ENCODE data around the gene PKD1L1.
"Not testable (repeated sequence)": the region's sequence is repeated elsewhere in the genome, so short reads cannot be mapped to it uniquely, and the experiment has no call there.

Gene PKD1L1, protein sequence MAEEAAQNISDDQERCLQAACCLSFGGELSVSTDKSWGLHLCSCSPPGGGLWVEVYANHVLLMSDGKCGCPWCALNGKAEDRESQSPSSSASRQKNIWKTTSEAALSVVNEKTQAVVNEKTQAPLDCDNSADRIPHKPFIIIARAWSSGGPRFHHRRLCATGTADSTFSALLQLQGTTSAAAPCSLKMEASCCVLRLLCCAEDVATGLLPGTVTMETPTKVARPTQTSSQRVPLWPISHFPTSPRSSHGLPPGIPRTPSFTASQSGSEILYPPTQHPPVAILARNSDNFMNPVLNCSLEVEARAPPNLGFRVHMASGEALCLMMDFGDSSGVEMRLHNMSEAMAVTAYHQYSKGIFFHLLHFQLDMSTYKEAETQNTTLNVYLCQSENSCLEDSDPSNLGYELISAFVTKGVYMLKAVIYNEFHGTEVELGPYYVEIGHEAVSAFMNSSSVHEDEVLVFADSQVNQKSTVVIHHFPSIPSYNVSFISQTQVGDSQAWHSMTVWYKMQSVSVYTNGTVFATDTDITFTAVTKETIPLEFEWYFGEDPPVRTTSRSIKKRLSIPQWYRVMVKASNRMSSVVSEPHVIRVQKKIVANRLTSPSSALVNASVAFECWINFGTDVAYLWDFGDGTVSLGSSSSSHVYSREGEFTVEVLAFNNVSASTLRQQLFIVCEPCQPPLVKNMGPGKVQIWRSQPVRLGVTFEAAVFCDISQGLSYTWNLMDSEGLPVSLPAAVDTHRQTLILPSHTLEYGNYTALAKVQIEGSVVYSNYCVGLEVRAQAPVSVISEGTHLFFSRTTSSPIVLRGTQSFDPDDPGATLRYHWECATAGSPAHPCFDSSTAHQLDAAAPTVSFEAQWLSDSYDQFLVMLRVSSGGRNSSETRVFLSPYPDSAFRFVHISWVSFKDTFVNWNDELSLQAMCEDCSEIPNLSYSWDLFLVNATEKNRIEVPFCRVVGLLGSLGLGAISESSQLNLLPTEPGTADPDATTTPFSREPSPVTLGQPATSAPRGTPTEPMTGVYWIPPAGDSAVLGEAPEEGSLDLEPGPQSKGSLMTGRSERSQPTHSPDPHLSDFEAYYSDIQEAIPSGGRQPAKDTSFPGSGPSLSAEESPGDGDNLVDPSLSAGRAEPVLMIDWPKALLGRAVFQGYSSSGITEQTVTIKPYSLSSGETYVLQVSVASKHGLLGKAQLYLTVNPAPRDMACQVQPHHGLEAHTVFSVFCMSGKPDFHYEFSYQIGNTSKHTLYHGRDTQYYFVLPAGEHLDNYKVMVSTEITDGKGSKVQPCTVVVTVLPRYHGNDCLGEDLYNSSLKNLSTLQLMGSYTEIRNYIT (N-terminal part only)

DNA sequence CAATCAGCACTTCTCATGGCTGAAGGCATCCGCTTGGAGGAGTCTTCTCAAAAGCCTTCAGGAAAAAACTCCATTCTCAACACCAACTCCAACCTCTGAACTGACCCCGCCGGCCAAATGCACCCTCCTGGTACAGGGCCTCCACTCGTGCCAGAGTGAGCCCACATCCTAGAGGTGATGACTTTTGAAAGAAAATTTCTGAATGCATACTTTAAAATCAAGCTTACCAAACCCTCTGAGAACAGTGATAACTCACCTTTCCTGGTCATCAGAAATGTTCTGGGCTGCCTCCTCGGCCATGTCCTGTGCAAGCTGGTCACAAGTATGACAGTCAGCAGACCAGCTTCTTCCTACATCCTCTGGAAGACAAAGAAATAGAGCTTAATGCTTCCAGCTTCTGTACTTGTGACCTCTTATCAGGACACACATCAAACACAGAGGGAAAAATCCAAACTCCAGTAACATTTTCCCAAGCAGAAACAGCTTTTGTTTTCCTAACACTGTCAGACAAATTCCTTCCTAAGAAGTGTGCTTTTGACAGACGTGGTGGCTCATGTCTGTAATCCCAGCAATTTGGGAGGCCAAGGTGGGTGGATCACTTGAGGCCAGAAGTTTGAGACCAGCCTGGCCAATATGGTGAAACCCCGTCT lies at the start of gene PKD1L1:
Gene PKD1L1 (minus strand): TSS at position 326 of the 650 bp plus-strand sequence. CDS start 26 bp downstream, at position 300.
- no peak for DNase-seq

DNA sequence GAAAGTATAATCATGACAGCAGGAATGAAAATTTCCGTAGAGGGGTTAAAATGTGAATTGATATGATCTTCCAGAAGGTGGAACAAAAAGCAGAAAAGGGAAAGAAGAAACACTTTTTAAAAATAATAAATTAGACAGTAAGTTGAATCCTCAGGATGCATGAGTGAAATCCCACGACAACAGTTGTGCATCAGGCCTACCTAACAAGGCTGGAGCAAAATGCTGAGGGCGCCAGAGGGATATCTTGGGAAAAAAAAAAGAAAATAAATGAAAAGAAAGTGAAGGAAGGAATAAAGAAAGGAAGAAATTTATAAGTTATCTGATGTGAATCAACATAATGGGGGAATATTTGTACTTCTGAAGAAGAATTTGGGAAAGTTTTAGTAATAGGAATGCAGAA lies 44.2 kb upstream of the PKD1L1 start:
- DNase-seq = no peak

DNA sequence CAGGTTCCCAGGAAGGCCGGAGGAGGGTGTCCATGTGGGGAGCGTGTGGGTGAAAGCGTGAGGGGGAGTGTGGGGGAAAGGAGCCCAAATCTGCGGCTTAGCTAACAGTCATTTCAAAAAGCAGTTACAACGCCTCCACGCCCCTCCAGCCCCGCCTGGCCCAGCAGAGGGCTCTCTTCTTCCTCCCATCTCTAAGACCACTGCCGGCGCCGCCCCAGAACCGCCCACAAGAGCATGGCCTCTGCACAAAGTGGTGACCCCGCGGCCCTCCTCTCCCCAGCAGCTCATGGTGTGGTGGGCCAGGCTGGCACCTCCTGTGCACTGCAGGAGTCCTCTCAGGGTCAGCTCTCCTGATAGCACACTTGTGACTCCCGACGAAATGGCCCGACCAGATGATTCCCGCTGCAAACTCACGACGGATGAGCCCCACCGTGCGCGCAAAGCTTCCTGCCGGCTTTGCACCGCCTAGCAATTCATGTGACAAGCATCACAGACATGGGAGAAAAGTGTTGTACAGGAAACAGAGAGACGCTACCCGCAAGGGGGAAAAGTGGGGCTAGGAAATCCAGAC lies 43.6 kb upstream of the PKD1L1 start:
- peak; percentile 83 for DNase-seq

DNA sequence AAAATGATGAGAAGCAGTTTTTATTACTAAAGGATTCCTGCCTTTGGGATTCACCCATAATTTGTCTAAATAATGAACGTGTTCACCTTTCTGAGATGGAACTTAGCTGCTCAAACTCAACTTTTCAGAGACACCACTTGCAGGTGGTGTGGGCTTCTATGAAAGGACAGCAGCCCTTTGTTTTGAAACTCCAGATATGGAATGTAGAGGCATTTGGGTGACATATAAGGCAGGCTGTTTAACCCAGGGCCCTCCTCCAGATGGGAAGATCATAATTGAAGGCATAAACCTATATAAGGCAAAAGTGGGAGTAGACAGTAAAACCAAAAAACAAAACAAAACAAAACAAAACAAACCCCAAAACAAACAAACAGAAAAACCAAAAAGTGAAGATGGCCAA lies 43.0 kb upstream of the PKD1L1 start:
- DNase-seq = no peak

DNA sequence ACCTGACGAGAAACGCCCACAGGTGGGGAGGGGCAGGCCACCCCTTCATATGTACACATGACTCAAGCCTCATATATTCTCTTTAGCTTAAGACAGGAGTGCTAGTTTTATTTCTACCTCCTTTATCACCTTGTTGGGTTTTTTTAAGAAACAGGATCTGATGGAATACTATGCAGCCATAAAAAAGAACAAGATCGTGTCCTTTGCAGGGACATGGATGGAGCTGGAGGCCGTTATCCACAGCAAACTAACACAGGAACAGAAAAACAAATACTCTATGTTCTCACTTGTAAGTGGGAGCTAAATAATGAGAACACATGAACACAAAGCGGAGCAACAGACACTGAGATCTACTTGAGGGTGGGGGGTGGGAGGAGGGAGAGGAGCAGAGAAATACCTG lies 42.3 kb upstream of the PKD1L1 start:
- no peak for DNase-seq

DNA sequence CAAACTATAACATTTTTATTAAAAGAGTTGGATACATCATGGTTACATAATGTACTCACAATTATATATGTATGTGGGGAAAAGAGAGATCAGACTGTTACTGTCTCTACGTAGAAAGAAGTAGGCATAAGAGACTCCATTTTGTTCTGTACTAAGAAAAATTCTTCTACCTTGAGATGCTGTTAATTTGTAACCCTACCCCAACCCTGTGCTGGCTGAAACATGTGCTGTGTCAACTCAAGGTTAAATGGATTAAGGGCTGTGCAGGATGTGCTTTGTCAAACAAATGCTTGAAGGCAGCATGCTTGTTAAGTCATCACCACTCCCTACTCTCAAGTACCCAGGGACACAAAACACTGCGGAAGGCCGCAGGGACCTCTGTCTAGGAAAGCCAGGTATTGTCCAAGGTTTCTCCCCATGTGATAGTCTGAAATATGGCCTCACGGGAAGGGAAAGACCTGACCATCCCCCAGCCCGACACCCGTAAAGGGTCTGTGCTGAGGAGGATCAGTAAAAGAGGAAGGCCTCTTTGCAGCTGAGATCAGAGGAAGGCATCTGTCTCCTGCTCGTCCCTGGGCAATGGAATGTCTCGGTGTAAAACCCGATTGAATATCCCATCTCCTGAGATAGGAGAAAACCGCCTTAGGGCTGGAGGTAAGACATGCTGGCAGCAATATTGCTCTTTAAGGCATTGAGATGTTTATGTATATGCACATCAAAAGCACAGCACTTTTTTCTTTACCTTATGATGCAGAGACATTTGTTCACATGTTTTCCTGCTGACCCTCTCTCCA lies 41.5 kb upstream of the PKD1L1 start:
- not testable (repeated sequence) for DNase-seq

DNA sequence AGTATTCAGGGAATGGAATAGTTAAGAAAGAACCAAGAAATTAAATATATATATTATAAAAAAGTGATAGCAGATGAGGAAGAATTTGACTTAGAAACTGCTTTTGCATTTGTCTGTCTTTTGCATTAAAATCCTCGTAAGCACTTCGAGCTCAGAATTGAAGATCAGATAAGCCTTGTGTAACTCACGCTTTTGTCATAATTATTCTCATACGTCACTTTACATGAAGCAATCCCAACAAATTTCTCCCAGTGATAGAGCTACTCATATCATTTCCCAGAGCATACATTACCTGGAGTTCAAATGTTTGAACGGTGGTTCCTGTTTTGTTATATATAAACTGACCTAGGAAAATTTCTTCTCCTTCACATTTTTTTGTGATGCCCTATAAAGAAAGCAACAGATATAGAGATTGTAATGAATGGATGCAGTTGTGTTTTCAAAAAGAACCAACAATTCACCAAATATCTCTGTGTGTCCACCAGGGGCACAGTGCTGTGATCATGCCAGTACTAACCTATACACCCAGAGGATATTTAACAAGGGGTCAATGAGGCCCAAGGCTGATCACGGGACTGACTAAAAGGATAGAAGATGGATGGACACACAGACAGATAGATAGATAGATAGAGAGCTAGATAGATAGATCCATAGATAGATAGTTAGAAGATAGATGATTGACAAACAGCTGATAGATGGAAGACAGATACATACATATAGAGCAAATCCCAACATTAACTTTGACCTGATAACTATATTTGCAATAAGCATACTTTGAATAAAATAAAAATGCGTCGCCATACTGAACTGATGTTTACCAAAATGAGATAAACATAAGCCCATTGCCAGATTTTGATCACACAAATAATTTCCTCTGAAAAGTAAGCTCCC lies 40.5 kb upstream of the PKD1L1 start:
- no peak for DNase-seq

DNA sequence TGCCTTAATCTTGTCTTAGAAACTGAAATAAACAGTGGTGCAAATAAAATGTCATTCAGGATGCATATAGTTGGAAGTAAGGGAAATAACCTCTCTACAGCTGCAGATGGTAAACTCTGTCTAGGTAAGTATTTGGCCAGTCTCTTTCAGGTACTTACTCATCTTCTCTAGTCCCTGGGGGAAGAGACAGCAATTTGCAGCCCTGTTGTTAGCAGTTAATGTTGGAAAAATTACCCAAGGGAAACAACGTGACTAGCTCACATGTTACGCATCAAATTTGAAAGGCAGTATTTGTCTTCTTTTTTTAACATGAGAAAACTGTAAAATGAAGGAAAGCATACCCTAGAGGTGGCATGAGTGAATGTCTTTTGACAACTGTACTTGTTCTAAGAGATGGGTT lies 34.3 kb upstream of the PKD1L1 start:
- DNase-seq = no peak

DNA sequence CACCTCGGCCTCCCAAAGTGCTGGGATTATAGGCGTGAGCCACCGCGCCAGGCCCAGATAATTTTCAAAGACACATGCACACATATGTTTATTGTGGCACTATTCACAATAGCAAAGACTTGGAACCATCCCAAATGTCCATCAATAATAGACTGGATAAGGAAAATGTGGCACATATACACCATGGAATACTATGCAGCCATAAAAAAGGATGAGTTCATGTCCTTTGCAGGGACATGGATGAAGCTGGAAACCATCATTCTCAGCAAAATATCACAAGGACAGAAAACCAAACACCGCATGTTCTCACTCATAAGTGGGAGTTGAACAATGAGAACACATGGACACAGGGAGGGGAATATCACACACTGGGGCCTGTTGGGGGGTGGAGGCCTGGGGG lies 32.4 kb upstream of the PKD1L1 start:
- not testable (repeated sequence) for DNase-seq

DNA sequence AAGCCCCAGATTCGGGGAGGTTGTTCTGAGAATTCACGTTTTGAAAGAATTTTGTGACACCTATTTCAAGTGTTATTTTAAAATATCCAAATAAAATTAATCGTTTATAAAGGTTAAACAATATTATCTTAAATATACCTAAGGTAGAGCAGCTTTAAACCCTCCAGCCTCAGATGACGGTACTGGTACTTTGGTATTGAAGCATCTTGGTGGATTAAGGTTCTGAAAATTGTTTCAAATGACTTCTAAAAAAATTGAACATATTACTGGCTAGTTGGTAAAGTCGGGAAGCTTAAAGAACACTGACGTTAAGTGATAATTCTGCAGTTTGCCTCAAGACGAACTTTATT lies 31.5 kb upstream of the PKD1L1 start:
- no peak for DNase-seq

DNA sequence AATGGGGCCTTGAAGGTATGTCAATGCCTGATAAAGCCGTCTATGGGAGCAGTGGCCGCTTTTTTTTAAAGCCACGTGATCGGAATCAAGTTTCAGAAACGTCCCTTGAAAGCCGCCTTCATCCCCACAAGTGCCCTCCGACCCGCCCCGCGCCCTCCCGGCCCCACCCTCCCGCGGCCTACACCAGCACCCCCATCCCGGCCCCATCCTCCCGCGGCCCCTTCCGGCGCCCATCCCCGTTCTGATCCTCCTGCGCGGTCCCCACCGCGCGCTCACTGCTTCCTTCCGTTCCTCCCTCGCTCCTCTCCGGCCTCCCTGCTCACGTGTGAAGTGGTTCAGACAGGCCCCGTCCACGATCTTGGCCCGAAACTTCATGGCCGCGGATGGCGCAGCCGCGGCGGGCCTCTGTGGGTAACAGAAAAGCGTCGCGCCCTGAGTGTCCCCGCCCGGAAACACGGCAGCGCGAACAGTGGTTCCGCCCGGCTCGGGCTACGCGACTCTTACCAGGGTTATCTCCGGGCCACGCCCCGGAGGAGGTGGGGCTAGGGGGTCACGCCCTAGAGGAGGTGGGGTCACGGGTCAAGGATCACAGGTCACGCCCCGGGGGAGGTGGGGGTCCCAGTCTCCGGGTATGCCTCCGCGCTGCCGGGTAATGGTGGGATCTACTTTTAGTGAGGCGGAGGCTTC lies 31.0 kb upstream of the PKD1L1 start, which contains the start of gene HUS1:
Gene HUS1 (minus strand): TSS at position 471 of the 687 bp plus-strand sequence. CDS start 96 bp downstream, at position 375.
- DNase-seq = peak; percentile 92

DNA sequence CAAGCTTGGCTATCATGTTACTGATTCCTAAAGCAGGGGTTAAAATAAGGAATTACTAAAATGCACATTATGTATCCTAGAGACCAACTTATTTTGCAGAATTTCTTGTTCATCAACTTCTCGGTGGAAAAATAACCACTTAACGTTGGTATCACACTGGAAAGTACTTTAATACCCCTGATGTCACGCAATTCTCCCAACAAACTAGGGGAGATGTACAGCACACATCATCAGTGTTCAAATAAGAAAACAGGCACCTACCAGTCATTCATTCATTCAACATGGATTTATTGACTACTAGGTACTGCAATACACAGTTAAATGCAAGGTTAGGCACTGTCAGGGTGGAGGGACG lies 30.5 kb upstream of the PKD1L1 start:
- no peak for DNase-seq

DNA sequence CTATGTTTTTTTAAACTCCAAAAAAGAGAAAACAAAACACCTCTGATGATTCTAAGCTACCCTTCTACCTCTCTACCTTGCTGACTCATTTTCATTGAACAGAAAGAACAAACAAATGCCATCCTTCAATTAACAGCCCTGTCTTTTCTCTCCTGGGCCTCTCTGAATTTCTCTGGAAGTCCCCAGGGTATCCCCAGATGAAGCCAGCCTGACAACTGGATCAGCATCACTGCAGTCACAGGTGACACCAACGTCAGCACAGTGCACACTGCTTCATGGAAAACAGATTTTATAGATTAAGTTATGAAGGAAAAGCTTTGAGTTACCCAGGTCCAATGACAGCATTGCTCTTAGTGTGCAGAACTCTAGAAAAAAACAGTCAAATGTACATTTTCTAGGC lies 25.5 kb upstream of the PKD1L1 start:
- DNase-seq = no peak

DNA sequence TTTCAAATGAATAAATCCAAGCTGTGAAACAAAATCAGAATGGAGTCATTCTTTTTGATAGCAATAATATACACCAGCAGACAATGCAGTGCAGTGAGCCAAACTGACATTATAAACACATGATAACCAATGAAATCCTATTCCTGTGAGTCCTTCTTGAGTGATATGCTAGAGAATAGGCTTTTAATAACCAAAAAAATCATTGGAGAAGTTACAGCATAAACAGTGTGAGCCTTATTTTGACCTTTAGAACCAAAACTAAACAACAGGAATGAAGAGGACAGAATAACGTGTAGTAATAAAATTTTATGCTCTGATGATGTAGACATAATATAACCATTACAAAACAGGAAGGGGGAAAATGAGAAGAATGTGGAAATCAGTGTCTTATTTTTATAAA lies 22.5 kb upstream of the PKD1L1 start:
- DNase-seq = no peak

DNA sequence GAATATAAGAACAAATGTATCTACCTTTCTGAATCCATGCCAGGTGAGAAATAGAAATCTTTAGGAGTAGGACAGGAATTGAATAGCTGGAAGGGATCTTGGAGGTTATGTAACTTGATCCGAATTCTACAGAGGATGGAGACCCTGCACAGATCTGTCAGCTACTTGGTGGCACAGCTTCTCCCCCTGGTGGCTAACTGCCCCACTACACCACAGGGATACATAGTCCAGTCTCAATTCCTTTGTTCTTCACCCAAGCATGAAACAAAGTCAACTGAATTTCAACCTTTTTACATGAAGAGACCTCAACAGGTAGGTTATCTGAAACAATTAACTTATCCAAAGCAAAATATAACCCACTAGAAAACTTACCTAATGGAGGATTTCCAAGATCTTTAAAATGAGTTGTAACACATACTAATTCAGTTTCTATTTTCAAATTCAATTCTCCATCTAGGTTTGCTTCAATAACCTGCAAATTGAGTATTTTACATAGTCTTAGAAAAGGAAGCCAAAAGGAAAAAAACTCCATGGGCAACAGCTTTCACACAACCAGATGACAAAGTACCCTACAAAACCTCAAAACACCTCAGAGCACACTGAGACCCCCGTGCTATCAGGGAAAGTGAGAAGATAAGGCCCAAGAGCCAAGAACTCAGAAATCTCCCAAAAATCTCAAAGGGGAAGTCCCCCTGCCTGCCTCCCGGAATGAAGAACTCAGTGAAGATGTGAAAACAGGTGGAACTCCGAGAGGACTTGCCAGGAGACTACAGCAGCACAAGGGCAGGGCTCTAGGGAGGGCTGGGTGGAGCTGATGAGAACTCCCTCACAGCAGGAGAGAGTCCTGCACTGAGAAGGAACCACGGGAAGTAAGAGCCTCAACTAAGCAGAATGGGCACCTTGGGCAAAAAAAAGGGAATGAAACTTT lies 20.8 kb upstream of the PKD1L1 start:
- peak; percentile 28 for DNase-seq

DNA sequence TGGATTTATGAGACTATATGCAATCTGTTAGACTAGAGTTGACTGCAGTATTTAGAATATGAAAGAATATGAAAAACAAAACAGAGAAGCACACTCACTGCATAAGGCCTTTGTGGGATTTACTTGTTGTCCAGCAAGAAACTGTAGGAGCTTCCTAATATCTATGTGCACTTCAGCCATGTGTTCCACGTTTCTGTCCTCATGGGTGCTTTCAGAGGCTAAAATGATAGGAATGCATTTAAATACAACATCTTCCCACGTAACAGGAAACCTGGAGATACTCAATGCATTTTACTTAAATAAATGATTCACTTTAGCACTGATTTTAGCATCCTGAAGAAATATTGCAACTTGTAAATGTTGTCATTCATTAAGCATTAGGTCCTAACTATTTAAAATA lies 19.4 kb upstream of the PKD1L1 start:
- no peak for DNase-seq

DNA sequence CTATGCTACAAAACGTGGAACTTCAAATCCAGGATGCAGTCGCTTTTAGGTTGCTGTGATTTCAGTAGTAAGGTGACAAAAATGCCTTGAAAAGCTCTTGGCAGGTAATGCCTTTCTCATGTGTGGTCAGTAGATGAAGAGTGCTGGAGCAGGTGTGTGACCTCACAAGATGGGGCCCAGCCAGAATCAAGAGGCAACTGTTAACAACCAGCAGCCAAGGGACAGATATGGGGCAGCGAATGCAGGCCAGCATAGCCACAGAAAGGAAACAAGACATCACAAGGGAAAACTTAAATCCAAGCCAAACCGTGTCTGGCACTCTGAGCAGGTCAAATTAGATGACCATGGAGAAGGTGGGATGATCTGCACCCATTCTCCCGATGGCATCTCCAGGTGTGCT lies 18.9 kb upstream of the PKD1L1 start:
- no peak for DNase-seq

DNA sequence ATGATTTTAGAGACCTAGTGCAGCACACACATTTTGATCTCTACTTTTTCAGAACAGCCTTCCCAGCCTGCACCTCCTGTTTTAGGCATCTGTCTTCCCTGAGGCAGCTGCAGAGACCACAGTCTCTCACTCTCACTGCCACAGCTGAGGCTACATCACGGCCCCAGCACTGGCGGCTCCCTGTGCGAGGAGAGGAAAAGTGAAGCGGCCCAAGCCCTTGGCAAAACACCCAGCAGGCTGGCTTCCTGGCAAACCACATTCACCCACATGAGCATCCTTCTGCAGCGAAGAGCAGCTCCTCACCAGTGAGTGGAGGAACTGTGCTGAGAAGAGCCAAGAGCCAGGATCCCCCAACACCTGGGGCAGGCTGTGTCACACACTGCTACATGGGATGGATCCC lies 17.2 kb upstream of the PKD1L1 start:
- no peak for DNase-seq

DNA sequence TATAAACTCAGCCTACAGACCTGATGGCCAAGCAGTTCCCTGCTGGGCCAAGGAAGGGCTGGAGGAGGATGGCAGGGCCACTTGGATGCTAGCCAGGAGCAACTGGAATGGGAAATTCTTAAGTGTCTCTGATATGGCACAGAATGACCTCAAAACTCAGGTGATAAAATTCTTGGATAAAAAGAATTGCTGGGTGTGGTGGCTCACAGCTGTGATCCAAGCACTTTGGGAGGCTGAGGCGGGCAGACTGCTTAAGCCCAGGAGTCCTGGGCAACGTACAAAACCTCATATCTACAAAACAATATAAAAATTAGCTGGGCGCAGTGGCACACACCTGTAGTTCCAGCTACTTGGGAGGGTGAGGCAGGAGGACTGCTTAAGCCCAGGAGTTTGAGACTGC lies 14.0 kb upstream of the PKD1L1 start:
- DNase-seq = no peak
